BLaER1 treated with 17β-estradiol and CSF1 and Interleukin-3, amounts not matched to agents 10 nM and 100 nM (cell line): ENCODE results near the gene ZNF208.
"Not testable (repeated sequence)": the region's sequence is repeated elsewhere in the genome, so short reads cannot be mapped to it uniquely, and the experiment has no call there.

Experiments
- H3K27ac ChIP-seq, 11 experiments: shearing (Covaris generic); formaldehyde crosslinking; 2 replicates each; pipeline ENCODE4 v1.8.1; 2022
- H3K27me3 ChIP-seq, 11 experiments: shearing (Covaris generic); formaldehyde crosslinking; 2 replicates each; pipeline ENCODE4 v1.8.1; 2022
- H3K36me3 ChIP-seq, 11 experiments: shearing (Covaris generic); formaldehyde crosslinking; 2 replicates each; pipeline ENCODE4 v1.8.1; 2022
- H3K4me1 ChIP-seq, 10 experiments: shearing (Covaris generic); formaldehyde crosslinking; 2 replicates each; pipeline ENCODE4 v1.8.1; 2022
- H3K4me2 ChIP-seq, 11 experiments: shearing (Covaris generic); formaldehyde crosslinking; 2 replicates each; pipeline ENCODE4 v1.8.1; 2022
- H3K4me3 ChIP-seq, 10 experiments: shearing (Covaris generic); formaldehyde crosslinking; 2 replicates each; pipeline ENCODE4 v1.8.1; 2022
- H3K9ac ChIP-seq, 11 experiments: shearing (Covaris generic); formaldehyde crosslinking; 2 replicates each; pipeline ENCODE4 v1.8.1; 2022
- H3K9me3 ChIP-seq, 11 experiments: shearing (Covaris generic); formaldehyde crosslinking; replicated peaks in 1 of 11; 2 replicates each; pipeline ENCODE4 v1.8.1; 2022
- H4K20me1 ChIP-seq, 11 experiments: shearing (Covaris generic); formaldehyde crosslinking; 2 replicates each; pipeline ENCODE4 v1.8.1; 2022
- Cebpa-rat ChIP-seq, 11 experiments: shearing (Covaris generic); IDR thresholded peaks; 2 replicates each; pipeline ENCODE4 v1.8.1; 2022

The ZNF208 gene

GRCh38 chr19:22010437-22011143, at the start of gene ZNF208:
TSS of gene ZNF208 (minus strand) at chr19:22010943. CDS start at chr19:22010794, 149 bp downstream.
- H3K4me2 ChIP-seq, H3K27me3 ChIP-seq, H3K4me3 ChIP-seq, H3K27ac ChIP-seq, H3K36me3 ChIP-seq, H4K20me1 ChIP-seq, H3K4me1 ChIP-seq, H3K9ac ChIP-seq: not testable (repeated sequence)
- peaks cover 56 to 86% (median 68%) of the 10 kb centered on the region in 11 experiments for H3K9me3 ChIP-seq

DNA sequence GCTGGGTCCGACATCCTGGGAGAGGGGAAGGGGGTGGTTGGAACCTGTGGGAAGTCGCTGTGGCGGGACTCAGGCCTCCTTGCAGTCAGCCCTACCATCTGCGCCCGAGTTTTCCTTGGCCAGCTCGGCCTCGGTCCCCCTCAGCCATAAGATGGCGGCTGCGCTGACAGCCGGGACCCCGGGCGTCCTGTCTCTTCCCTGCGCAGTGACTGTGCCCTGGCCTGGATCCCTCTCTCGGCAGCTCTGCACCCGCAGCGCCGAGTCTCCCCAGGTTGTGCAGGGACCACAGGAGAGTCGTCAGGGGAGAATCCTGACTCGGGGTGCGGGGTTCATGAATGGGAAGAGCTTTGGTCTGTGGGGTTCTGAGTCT, 41.9 kb upstream of the ZNF208 start:
- Histone ChIP-seq H3K4me3 (no peak overlapping the region), H3K27ac (no peak overlapping the region), H3K9me3 (peaks cover 39 to 60% (median 51%) of the 10 kb centered on the region in 11 experiments), H3K9ac (no peak overlapping the region), H3K27me3 (no peaks in the 10 kb centered on the region), H3K4me1 (no peaks in the 10 kb centered on the region), H3K4me2 (no peak overlapping the region), H4K20me1 (no peaks in the 10 kb centered on the region), H3K36me3 (no peaks in the 10 kb centered on the region)
- TF ChIP-seq Cebpa-rat (IDR thresholded peaks at IDR 0.05), result no peak

- not testable (repeated sequence) for H3K27me3 ChIP-seq, H3K4me1 ChIP-seq, H3K4me2 ChIP-seq, H3K4me3 ChIP-seq, H3K9ac ChIP-seq, H4K20me1 ChIP-seq, H3K27ac ChIP-seq, H3K36me3 ChIP-seq
- H3K9me3 ChIP-seq, result peaks cover 0 to 19% (median 4%) of the 10 kb centered on the region in 11 experiments; a peak in 7 of 22 replicates
Measured at GRCh38 chr19:22041151-22041550, 30.4 kb upstream of the ZNF208 start.

DNA sequence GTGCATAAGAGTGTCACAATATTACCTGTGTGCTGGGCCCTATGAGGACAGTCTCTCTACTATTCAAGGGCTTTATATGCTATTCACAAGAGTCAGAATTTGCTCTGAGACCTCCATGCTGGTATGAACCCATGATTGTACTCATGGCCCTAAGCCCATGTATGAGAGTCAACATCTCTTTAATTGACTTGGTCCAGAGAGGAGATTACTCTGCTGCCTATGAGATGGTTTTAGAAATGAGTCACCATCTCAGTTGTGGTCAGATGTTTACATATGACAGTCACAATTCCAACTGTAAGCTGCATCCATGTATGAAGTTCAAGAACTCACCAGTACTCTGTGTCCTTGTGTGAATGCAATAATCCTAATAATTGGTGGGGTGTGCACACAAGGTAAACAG, 19.9 kb upstream of the ZNF208 start:
- no peak overlapping the region for H3K27ac ChIP-seq
- H3K4me2 ChIP-seq, result no peak overlapping the region
- TF ChIP-seq Cebpa-rat (IDR thresholded peaks at IDR 0.05), result no peak
- H3K27me3 ChIP-seq, result no peaks in the 10 kb centered on the region
- no peaks in the 10 kb centered on the region for H3K36me3 ChIP-seq
- no peaks in the 10 kb centered on the region for H4K20me1 ChIP-seq
- no peaks in the 10 kb centered on the region for H3K4me1 ChIP-seq
- no peak overlapping the region for H3K4me3 ChIP-seq
- H3K9ac ChIP-seq, result no peak overlapping the region
- H3K9me3 ChIP-seq, result peaks cover 0 to 35% (median 0%) of the 10 kb centered on the region in 11 experiments; a peak in 6 of 22 replicates

DNA sequence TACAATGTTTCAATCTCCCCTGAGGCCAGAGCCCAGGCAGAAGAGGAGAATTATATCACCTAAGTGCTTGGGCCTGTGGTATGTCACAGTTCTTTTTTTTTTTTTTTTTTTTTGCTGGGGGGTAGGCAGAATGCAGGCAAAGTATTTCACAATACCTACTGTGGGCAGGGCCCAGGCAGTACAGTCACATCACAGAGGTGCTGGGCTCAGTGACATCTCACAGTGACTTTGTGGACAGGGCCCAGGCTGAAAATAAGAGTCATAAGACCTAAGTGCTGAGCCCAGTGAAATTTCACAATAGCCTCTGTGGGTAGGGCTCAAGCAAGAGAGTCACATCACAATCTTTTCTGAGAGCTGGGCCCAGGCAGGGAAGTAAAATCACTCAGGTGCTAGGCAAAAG, 15.9 kb upstream of the ZNF208 start:
- H3K4me3 ChIP-seq, result no peak overlapping the region
- no peaks in the 10 kb centered on the region for H3K4me1 ChIP-seq
- no peaks in the 10 kb centered on the region for H4K20me1 ChIP-seq
- peaks cover 0 to 60% (median 6%) of the 10 kb centered on the region in 11 experiments; a peak in 11 of 22 replicates for H3K9me3 ChIP-seq
- peak in 2 of 11 experiments; percentile 15 to 27; a peak in 1 of 22 replicates for TF ChIP-seq Cebpa-rat (IDR thresholded peaks at IDR 0.05)
- H3K27me3 ChIP-seq, result no peaks in the 10 kb centered on the region
- no peak overlapping the region for H3K9ac ChIP-seq
- no peaks in the 10 kb centered on the region for H3K36me3 ChIP-seq
- H3K4me2 ChIP-seq, result no peak overlapping the region
- H3K27ac ChIP-seq, result no peak overlapping the region

GRCh38 chr19:22025539-22025938, 14.8 kb upstream of the ZNF208 start:
- not testable (repeated sequence) for H3K4me2 ChIP-seq, H3K36me3 ChIP-seq, H3K4me3 ChIP-seq, H3K4me1 ChIP-seq, H4K20me1 ChIP-seq, H3K27ac ChIP-seq, H3K27me3 ChIP-seq, H3K9ac ChIP-seq
- peaks cover 0 to 67% (median 6%) of the 10 kb centered on the region in 11 experiments; a peak in 12 of 22 replicates for H3K9me3 ChIP-seq

DNA sequence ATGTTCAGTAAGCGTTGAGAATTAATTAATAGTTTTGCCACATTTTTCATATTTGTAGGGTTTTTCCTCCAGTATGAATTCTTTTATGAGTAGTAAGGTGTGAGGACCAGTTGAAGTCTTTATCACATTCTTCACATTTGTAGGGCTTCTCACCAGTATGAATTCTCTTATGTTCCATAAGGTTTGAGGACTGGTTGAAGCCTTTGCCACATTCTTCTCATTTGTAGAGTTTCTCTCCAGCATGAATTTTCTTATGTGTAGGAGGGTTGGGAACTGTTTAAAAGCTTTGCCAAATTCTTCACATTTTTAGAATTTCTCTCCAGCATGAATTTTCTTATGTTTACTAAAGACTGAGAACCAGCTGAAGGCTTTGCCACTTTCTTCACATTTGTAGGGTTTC, 40.3 kb downstream of the ZNF208 start:
- Histone ChIP-seq H3K4me1 (no peaks in the 10 kb centered on the region), H3K36me3 (no peaks in the 10 kb centered on the region), H3K9ac (no peak overlapping the region), H4K20me1 (no peaks in the 10 kb centered on the region), H3K27me3 (no peaks in the 10 kb centered on the region), H3K4me2 (no peak overlapping the region), H3K9me3 (peaks cover 97 to 100% (median 100%) of the 10 kb centered on the region in 11 experiments), H3K4me3 (0 out of 20 replicates have a peak overlapping the region, but pooled peaks of 1 of the 10 experiments have one; percentile 1), H3K27ac (no peak overlapping the region)
- TF ChIP-seq Cebpa-rat (IDR thresholded peaks at IDR 0.05), result no peak

- H3K27ac ChIP-seq, result no peak overlapping the region
- no peak for TF ChIP-seq Cebpa-rat (IDR thresholded peaks at IDR 0.05)
- no peak overlapping the region for H3K4me2 ChIP-seq
- H3K4me3 ChIP-seq, result no peak overlapping the region; a peak in 2 of 20 replicates
- H3K4me1 ChIP-seq, result no peaks in the 10 kb centered on the region
- no peaks in the 10 kb centered on the region for H4K20me1 ChIP-seq
- H3K9me3 ChIP-seq, result peaks cover 81 to 98% (median 93%) of the 10 kb centered on the region in 11 experiments
- no peak overlapping the region for H3K9ac ChIP-seq
- H3K36me3 ChIP-seq, result no peaks in the 10 kb centered on the region
- H3K27me3 ChIP-seq, result no peaks in the 10 kb centered on the region
Measured at GRCh38 chr19:21947775-21948174, 63.0 kb downstream of the ZNF208 start.

DNA sequence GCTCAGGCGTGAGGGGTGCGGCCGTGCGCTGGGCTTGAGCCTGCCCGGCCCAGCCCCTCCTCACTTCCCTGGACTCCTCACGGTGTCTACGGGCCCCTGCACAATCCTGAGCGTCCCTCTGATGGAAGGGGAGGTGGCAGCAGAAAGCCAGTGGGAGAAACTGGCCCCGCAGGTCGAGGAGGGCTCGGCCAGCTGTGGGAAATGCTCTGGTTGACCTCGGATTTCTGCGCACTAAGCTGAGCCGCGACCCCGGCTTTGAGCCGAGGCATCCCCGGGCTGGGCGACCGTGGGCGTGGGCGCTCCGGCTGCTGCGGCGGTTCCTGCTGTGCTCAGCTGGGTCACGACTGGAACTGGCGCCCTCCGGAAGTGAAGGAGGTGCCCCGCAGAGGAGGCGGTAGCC, 70.1 kb downstream of the ZNF208 start:
- Histone ChIP-seq H3K4me2 (no peak overlapping the region), H3K36me3 (no peaks in the 10 kb centered on the region), H3K4me3 (no peak overlapping the region), H3K4me1 (no peaks in the 10 kb centered on the region), H3K9me3 (peaks cover 44 to 78% (median 56%) of the 10 kb centered on the region in 11 experiments), H3K9ac (no peak overlapping the region), H3K27me3 (no peaks in the 10 kb centered on the region), H3K27ac (no peak overlapping the region), H4K20me1 (no peaks in the 10 kb centered on the region)
- TF ChIP-seq Cebpa-rat (IDR thresholded peaks at IDR 0.05), result no peak

DNA sequence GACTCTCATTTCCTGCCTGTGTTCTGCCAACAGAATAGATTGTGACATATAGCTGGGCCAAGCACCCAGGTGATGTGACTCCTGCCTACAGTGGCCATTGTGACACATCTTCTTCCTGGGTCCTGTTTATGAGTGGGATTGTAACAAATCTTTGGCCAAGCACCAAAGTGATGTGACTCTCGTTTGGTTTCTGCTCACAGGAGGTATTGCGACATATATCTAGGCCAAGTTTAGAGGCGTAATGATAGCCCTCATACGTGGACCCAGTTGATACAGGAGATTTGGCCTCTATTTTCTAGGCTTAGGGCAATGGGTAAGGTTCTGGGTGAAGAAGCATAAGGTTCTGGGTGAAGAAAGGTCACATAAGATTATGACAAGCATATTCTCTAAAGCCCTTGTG, 76.2 kb downstream of the ZNF208 start:
- H3K27me3 ChIP-seq, result no peaks in the 10 kb centered on the region
- H3K9me3 ChIP-seq, result peaks cover 19 to 82% (median 48%) of the 10 kb centered on the region in 11 experiments; a peak in 21 of 22 replicates
- H3K4me1 ChIP-seq, result no peaks in the 10 kb centered on the region
- H4K20me1 ChIP-seq, result no peaks in the 10 kb centered on the region
- H3K4me2 ChIP-seq, result no peak overlapping the region
- H3K27ac ChIP-seq, result no peak overlapping the region
- no peak overlapping the region for H3K4me3 ChIP-seq
- peak in 10 of 11 experiments; percentile 27 to 93 (median 63); a peak in 14 of 22 replicates for TF ChIP-seq Cebpa-rat (IDR thresholded peaks at IDR 0.05)
- H3K36me3 ChIP-seq, result no peaks in the 10 kb centered on the region
- H3K9ac ChIP-seq, result no peak overlapping the region
